K562 (cell line): ENCODE results near the gene ABLIM2.

Experiments used
- YY1 ChIP-seq, 3 experiments: IDR thresholded peaks; 2 replicates each; pipeline ENCODE4 v1.6.1; 2011; ENCODE audit warnings: low read length in 2 of 3, mild to moderate bottlenecking in 2 of 3, moderate library complexity in 2 of 3, borderline replicate concordance in 1 of 3, control low read depth in 1 of 3, low read depth in 1 of 3; ENCODE audit not compliant: insufficient read depth in 3 of 3, insufficient replicate concordance in 2 of 3, control insufficient read depth in 1 of 3, insufficient read length in 1 of 3; ENCODE audit errors: extremely low read depth in 1 of 3
- TF ChIP-seq, protein P1 (sequence below): sonication (generic); formaldehyde crosslinking; IDR thresholded peaks from 2 replicates; pipeline ENCODE4 v1.8.1; 2023; ENCODE audit warnings: mild to moderate bottlenecking, missing genetic modification reagents
- TF ChIP-seq, protein P2 (sequence below): sonication (generic); formaldehyde crosslinking; IDR thresholded peaks from 2 replicates; pipeline ENCODE4 v1.8.1; 2023; ENCODE audit warnings: mild to moderate bottlenecking, missing genetic modification reagents, moderate library complexity

DNA sequence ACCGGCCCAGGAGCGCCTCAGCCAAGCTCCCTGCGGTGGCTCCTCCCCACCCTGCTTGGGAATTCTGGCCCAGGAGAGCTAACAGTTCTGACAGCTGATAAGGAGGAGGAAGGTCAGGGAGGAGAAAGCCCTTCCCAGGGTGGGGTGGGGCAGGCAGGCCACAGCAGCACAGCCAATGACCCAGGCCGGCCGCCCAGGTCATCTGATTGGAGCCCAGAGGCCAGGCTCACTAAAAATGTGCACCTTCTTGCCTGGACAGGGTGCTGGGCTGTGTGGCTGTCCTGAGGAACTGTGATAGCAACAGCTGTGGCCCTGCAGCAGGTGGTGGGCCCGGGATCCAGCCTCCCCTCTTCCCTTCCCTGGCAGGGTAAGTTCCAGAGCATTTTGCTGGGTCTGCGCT, 23.2 kb upstream of the ABLIM2 start:
- TF ChIP-seq, protein P1, sequence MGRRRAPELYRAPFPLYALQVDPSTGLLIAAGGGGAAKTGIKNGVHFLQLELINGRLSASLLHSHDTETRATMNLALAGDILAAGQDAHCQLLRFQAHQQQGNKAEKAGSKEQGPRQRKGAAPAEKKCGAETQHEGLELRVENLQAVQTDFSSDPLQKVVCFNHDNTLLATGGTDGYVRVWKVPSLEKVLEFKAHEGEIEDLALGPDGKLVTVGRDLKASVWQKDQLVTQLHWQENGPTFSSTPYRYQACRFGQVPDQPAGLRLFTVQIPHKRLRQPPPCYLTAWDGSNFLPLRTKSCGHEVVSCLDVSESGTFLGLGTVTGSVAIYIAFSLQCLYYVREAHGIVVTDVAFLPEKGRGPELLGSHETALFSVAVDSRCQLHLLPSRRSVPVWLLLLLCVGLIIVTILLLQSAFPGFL (CRISPR knock-in tag) = no peak
- TF ChIP-seq, protein P2, sequence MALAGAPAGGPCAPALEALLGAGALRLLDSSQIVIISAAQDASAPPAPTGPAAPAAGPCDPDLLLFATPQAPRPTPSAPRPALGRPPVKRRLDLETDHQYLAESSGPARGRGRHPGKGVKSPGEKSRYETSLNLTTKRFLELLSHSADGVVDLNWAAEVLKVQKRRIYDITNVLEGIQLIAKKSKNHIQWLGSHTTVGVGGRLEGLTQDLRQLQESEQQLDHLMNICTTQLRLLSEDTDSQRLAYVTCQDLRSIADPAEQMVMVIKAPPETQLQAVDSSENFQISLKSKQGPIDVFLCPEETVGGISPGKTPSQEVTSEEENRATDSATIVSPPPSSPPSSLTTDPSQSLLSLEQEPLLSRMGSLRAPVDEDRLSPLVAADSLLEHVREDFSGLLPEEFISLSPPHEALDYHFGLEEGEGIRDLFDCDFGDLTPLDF (CRISPR knock-in tag) = no peak
- no peak for TF ChIP-seq YY1 (IDR thresholded peaks at IDR 0.05; ENCODE audit: borderline replicate concordance in 1 of 3, control insufficient read depth in 1 of 3, extremely low read depth in 1 of 3, insufficient read depth in 3 of 3, insufficient read length in 1 of 3, insufficient replicate concordance in 2 of 3, low read depth in 1 of 3, low read length in 2 of 3)
